HCT116 (cell line): ENCODE measurements around the gene CSH2. TPM values are rescaled to one million over a fixed set of nuclear protein-coding genes. Genes with fewer than 3 reads are reported as not detected.

ENCODE experiments used
- ATAC-seq: fragments of 200-7000 bp; cut with Tn5 transposase; 2 replicates; pipeline ENCODE4 v1.9.1; 2020; ENCODE audit warnings: mild to moderate bottlenecking, moderate library complexity
- BruUV-seq: library from RNA; stranded (reverse); fragments of 400-500 nt; replicated peaks from 2 replicates; lab custom pipeline; 2021; lab: Mats Ljungman, UMichigan
- CTCF ChIA-PET: fragments of 300-600 bp; sonication (Branson Sonifier 250); formaldehyde crosslinking; loops from one replicate; lab custom pipeline; 2021; ENCODE audit warnings: antibody characterized with exemption; lab: Charles Lee
- POLR2A ChIA-PET: fragments of 300-600, 350-600 bp; sonication (Branson Sonifier 250); formaldehyde crosslinking; loops from one replicate; lab custom pipeline; 2021; ENCODE audit warnings: antibody characterized with exemption; lab: Charles Lee
- RAD21 ChIA-PET, 2 experiments: fragments of 300-600 bp; sonication (Branson Sonifier 250); formaldehyde crosslinking; loops; one replicate each; lab custom pipeline; 2023; ENCODE audit warnings: low total read pairs in 2 of 2; ENCODE audit not compliant: uncharacterized antibody in 2 of 2, unreplicated experiment in 2 of 2, low non-redundant PET in 1 of 2; lab: Charles Lee
- DNase-seq: peaks from one replicate; pipeline ENCODE4 v3.0.0-alpha.2; 2010; ENCODE audit warnings: low read depth, low spot score
- H2AFZ ChIP-seq: fragments of 200-600 bp; shearing (Covaris generic), sonication (generic); 2 replicates; pipeline ENCODE4 v1.6.1; 2017; ENCODE audit warnings: low read depth, mixed run types, mixed read lengths, antibody characterized with exemption, low read length; ENCODE audit not compliant: poor library complexity, severe bottlenecking
- H3K27ac ChIP-seq: 2 replicates; pipeline ENCODE4 v1.5.1; 2012; ENCODE audit warnings: low read depth, low read length
- H3K27me3 ChIP-seq: fragments of 200-600 bp; sonication (generic); 2 replicates; pipeline ENCODE4 v1.6.1; 2016; ENCODE audit warnings: mixed run types, low read length, mixed read lengths; ENCODE audit not compliant: insufficient read depth
- H3K36me3 ChIP-seq, 2 experiments: fragments of 200-500 bp in 1 of 2; fragments of 200-600 bp in 1 of 2; sonication (Bioruptor generic) in 1 of 2; sonication (generic) in 1 of 2; 2 replicates each; pipeline versions ENCODE4 v1.5.1 to v1.6.1; 2014 to 2016; ENCODE audit warnings: low read length in 2 of 2, inconsistent platforms in 1 of 2, mixed read lengths in 1 of 2, mixed run types in 1 of 2; ENCODE audit not compliant: insufficient read depth in 2 of 2, control insufficient read depth in 1 of 2
- H3K4me1 ChIP-seq, 2 experiments: fragments of 200-600 bp in 1 of 2; sonication (generic) in 1 of 2; 2 replicates each; pipeline versions ENCODE4 v1.5.1 to v1.6.1; 2012 to 2017; ENCODE audit warnings: low read length in 2 of 2, inconsistent platforms in 1 of 2, mild to moderate bottlenecking in 1 of 2, mixed read lengths in 1 of 2, mixed run types in 1 of 2, moderate library complexity in 1 of 2; ENCODE audit not compliant: insufficient read depth in 2 of 2, control insufficient read depth in 1 of 2
- H3K4me2 ChIP-seq: fragments of 200-600 bp; sonication (generic); 2 replicates; pipeline ENCODE4 v1.6.1; 2017; ENCODE audit warnings: mixed run types, low read length, mixed read lengths
- H3K4me3 ChIP-seq, 2 experiments: fragments of 200-600 bp in 1 of 2; sonication (generic) in 1 of 2; replicated peaks in 1 of 2; 2 replicates each; pipeline ENCODE4 v1.5.1; 2011 to 2016; ENCODE audit warnings: low read length in 2 of 2, control low read depth in 1 of 2, low read depth in 1 of 2, mild to moderate bottlenecking in 1 of 2, mixed read lengths in 1 of 2, mixed run types in 1 of 2
- H3K79me2 ChIP-seq: fragments of 200-600 bp; sonication (generic); 2 replicates; pipeline ENCODE4 v1.6.1; 2017; ENCODE audit warnings: mild to moderate bottlenecking, mixed run types, low read length, moderate library complexity, mixed read lengths; ENCODE audit not compliant: insufficient read depth
- H3K9ac ChIP-seq: fragments of 200-600 bp; sonication (generic); 2 replicates; pipeline ENCODE4 v1.6.1; 2016; ENCODE audit warnings: low read length, mixed read lengths
- H3K9me2 ChIP-seq: fragments of 200-600 bp; sonication (generic), shearing (Covaris generic); 2 replicates; pipeline ENCODE4 v1.6.1; 2017; ENCODE audit warnings: mixed run types, mild to moderate bottlenecking, moderate library complexity; ENCODE audit not compliant: insufficient read depth
- H3K9me3 ChIP-seq, 2 experiments: fragments of 200-500 bp in 1 of 2; fragments of 200-600 bp in 1 of 2; sonication (Bioruptor generic) in 1 of 2; sonication (generic) in 1 of 2; 2 replicates each; pipeline ENCODE4 v1.6.1; 2014 to 2017; ENCODE audit warnings: low read length in 2 of 2, mixed read lengths in 2 of 2, inconsistent platforms in 1 of 2, low read depth in 1 of 2, mild to moderate bottlenecking in 1 of 2, mixed run types in 1 of 2, moderate library complexity in 1 of 2; ENCODE audit not compliant: control insufficient read depth in 1 of 2, insufficient read depth in 1 of 2
- H4K20me1 ChIP-seq: fragments of 200-600 bp; sonication (generic), shearing (Covaris generic); 2 replicates; pipeline ENCODE4 v1.6.1; 2017; ENCODE audit warnings: mixed run types, mild to moderate bottlenecking, moderate library complexity; ENCODE audit not compliant: insufficient read depth
- CBX3 ChIP-seq: IDR thresholded peaks from 2 replicates; pipeline ENCODE4 v1.6.1; 2012; ENCODE audit warnings: low read depth
- CEBPB ChIP-seq: IDR thresholded peaks from 2 replicates; pipeline ENCODE4 v1.6.1; 2012; ENCODE audit warnings: low read depth
- CTCF ChIP-seq, 3 experiments: fragments of 200-600 bp in 1 of 3; sonication (generic) in 1 of 3; IDR thresholded peaks in 2 of 3; conservative IDR thresholded peaks in 1 of 3; 2 replicates each; pipeline ENCODE4 v1.5.1; 2012 to 2017; ENCODE audit warnings: low read depth in 2 of 3, low read length in 2 of 3, antibody characterized with exemption in 1 of 3, borderline replicate concordance in 1 of 3, control low read depth in 1 of 3, mild to moderate bottlenecking in 1 of 3, mixed read lengths in 1 of 3, mixed run types in 1 of 3, moderate library complexity in 1 of 3; ENCODE audit not compliant: insufficient read depth in 1 of 3
- EGR1 ChIP-seq: IDR thresholded peaks from 2 replicates; pipeline ENCODE4 v1.6.1; 2012; ENCODE audit warnings: low read depth
- EZH2 ChIP-seq: fragments of 200-600 bp; sonication (generic); IDR thresholded peaks from 2 replicates; pipeline ENCODE4 v1.6.1; 2017; ENCODE audit warnings: antibody characterized with exemption, mixed run types
- EZH2phosphoT487 ChIP-seq: fragments of 200-600 bp; IDR thresholded peaks from 2 replicates; pipeline ENCODE4 v1.6.1; 2018; ENCODE audit warnings: antibody characterized with exemption, borderline replicate concordance
- POLR2A ChIP-seq: IDR thresholded peaks from 2 replicates; pipeline ENCODE4 v1.7.0; 2011; ENCODE audit warnings: borderline replicate concordance; ENCODE audit not compliant: insufficient read depth, insufficient read length; ENCODE audit errors: extremely low read depth
- RAD21 ChIP-seq: IDR thresholded peaks from 2 replicates; pipeline ENCODE4 v1.6.1; 2012; ENCODE audit warnings: low read depth, mild to moderate bottlenecking
- REST ChIP-seq: IDR thresholded peaks from 2 replicates; pipeline ENCODE4 v1.6.1; 2012; ENCODE audit warnings: low read depth
- SP1 ChIP-seq: IDR thresholded peaks from 2 replicates; pipeline ENCODE4 v1.6.1; 2012; ENCODE audit warnings: low read depth
- TCF7L2 ChIP-seq: IDR thresholded peaks from 2 replicates; pipeline ENCODE4 v1.7.0; 2011; ENCODE audit warnings: borderline replicate concordance, inconsistent platforms; ENCODE audit not compliant: insufficient read depth, insufficient read length; ENCODE audit errors: extremely low read depth
- YY1 ChIP-seq: IDR thresholded peaks from 2 replicates; pipeline ENCODE4 v1.6.1; 2011; ENCODE audit warnings: low read length, low read depth, moderate library complexity, mild to moderate bottlenecking; ENCODE audit not compliant: insufficient replicate concordance; ENCODE audit errors: extremely low read depth
- ZBTB33 ChIP-seq: IDR thresholded peaks from 2 replicates; pipeline ENCODE4 v1.6.1; 2011; ENCODE audit warnings: mild to moderate bottlenecking, low read length, moderate library complexity; ENCODE audit not compliant: insufficient replicate concordance; ENCODE audit errors: extremely low read depth
- intact Hi-C: fragments of 100-400 bp; cut with micrococcal nuclease; formaldehyde crosslinking; loops from 2 replicates; pipeline ENCODE4 v1.10.0; 2022
- total RNA-seq: library from RNA; stranded (reverse); gene quantifications from one replicate; pipeline ENCODE4 v1.2.1, GENCODE V29; 2021; ENCODE audit not compliant: unreplicated experiment

CSH2 gene
- total RNA-seq, 1 experiment from 2014 or later = not detected

GRCh38 chr17:63837480-63837879 is 36.0 kb downstream of the CSH2 start:
- Histone ChIP-seq H3K4me3 (no peak overlapping the region), H3K27me3 (no peaks in the 10 kb centered on the region), H4K20me1 (no peaks in the 10 kb centered on the region), H2AFZ (no peak overlapping the region), H3K9ac (no peak overlapping the region), H3K27ac (no peak overlapping the region; the same call in 1 of the 2 replicates), H3K36me3 (peaks cover 27 to 48% of the 10 kb centered on the region in 2 experiments), H3K4me2 (no peak overlapping the region), H3K4me1 (peaks cover 33 to 45% of the 10 kb centered on the region in 2 experiments), H3K9me3 (no peaks in the 10 kb centered on the region), H3K9me2 (no peaks in the 10 kb centered on the region), H3K79me2 (peaks cover 69% of the 10 kb centered on the region)
- CTCF ChIA-PET = no interaction called here
- RAD21 ChIA-PET = interaction anchor here in 1 of 2 experiments (0.6 kb wide), 1 partner anchor 278 kb away, joined by 3 read pairs; no protein-coding TSS in a partner anchor
- no peak for TF ChIP-seq EZH2phosphoT487
- TF ChIP-seq TCF7L2 = no peak
- no peak for TF ChIP-seq CBX3
- TF ChIP-seq EZH2 = no peak
- TF ChIP-seq CEBPB = no peak
- no peak for TF ChIP-seq REST
- no peak for TF ChIP-seq ZBTB33
- no peak for TF ChIP-seq RAD21
- no peak for TF ChIP-seq EGR1
- TF ChIP-seq YY1 = no peak
- TF ChIP-seq CTCF (IDR thresholded peaks at IDR 0.05 in 2 of 3, conservative IDR thresholded peaks at IDR 0.05 in 1 of 3; ENCODE audit: borderline replicate concordance in 1 of 3, insufficient read depth in 1 of 3, low read depth in 2 of 3, low read length in 2 of 3) = no peak
- no peak for TF ChIP-seq POLR2A
- TF ChIP-seq SP1 = no peak
- ATAC-seq (no peak), DNase-seq (no peak)
- intact Hi-C loops = no loop called here
- BruUV-seq = no TSS peak
- POLR2A ChIA-PET = interaction anchor here (2.1 kb wide), 1 partner anchor 8 kb away, joined by 6 read pairs; no protein-coding TSS in a partner anchor
